ENCODE results near the gene UPK2. TPM values are rescaled to one million over a fixed set of nuclear protein-coding genes. Genes with fewer than 3 reads are reported as not detected.

Gene UPK2
- total and polyA plus RNA-seq, 2 donors (not counting 3 experiments of a cell fraction or from before 2014, with no cell fraction given) = 0.11 TPM; not detected in 1

DNA sequence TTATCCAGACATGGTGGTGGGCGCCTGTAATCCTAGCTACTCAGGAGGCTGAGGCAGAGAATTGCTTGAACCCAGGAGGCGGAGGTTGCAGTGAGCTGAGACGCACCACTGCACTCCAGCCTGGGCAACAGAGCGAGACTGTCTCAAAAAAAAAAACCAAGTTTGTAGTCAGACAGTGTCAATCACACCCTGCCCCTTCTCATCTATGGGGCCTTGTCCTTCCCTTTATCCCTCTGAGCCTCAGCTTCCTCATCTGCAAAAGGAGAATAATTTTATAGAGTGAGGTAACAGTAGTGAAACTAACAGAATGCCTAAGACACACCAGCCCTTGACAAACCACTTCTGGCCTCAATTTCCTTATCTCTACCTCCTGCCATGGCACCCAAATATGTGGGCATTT, 41.1 kb upstream of the UPK2 start:
- Histone ChIP-seq H3K79me2 (ENCODE audit: control insufficient read depth, insufficient read depth, low read length) (peaks cover 48% of the 10 kb centered on the region), H3K4me3 (replicated peaks in 1 of 3; ENCODE audit: insufficient read depth in 1 of 3, low read depth in 1 of 3, low read length in 3 of 3) (no peak overlapping the region), H3K36me3 (ENCODE audit: control insufficient read depth in 2 of 2, extremely low read depth in 1 of 2, insufficient read depth in 2 of 2, low read length in 2 of 2) (no peaks in the 10 kb centered on the region), H3K4me2 (ENCODE audit: insufficient read depth, low read length) (no peak overlapping the region), H3K9ac (replicated peaks; ENCODE audit: extremely low read depth, insufficient read depth, low read length) (no peak overlapping the region), H3K4me1 (ENCODE audit: control insufficient read depth, extremely low read depth, insufficient read depth, low read length) (peaks cover 73% of the 10 kb centered on the region), H3K9me3 (replicated peaks; ENCODE audit: control insufficient read depth, insufficient read depth, low read length) (no peaks in the 10 kb centered on the region), H3K27me3 (ENCODE audit: control insufficient read depth in 2 of 2, insufficient read depth in 2 of 2, low read length in 2 of 2) (no peaks in the 10 kb centered on the region), H4K20me1 (replicated peaks; ENCODE audit: control insufficient read depth, extremely low read depth, insufficient read depth, low read length) (no peaks in the 10 kb centered on the region), H3K27ac (ENCODE audit: insufficient read depth, low read depth, low read length) (no peak overlapping the region), H2AFZ (ENCODE audit: low read depth, low read length) (no peak overlapping the region), H3K9me1 (replicated peaks; ENCODE audit: control insufficient read depth, extremely low read depth, insufficient read depth, low read length) (no peaks in the 10 kb centered on the region)
- DNase-seq (ENCODE audit: low read depth, low spot score) (no peak), FAIRE-seq (no peak)
- ChIA-PET CTCF (interaction anchor here (10.0 kb wide), 1 partner anchor 12 kb away, joined by 330 read pairs; the partner anchor contains the start of gene BCL9L), POLR2A (no interaction called here)
- dilution Hi-C loops (cut with MboI; ENCODE audit: extremely low pct_ligation_motif_present, low sequenced_read_pairs) (no loop called here), intact Hi-C loops (cut with micrococcal nuclease) (loop anchor here (5.0 kb wide), 2 partner anchors 172 to 402 kb away; partner anchors contain the start of gene MCAM)
- TF ChIP-seq GATA2 (IDR thresholded peaks at IDR 0.05; ENCODE audit: insufficient read depth, insufficient read length, low read depth, low read length) = no peak
- no peak for TF ChIP-seq POLR2A (IDR thresholded peaks at IDR 0.05; ENCODE audit: low read depth, low read length)
- no peak for TF ChIP-seq EZH2 (IDR thresholded peaks at IDR 0.05; ENCODE audit: borderline replicate concordance, low read depth, low read length, severe bottlenecking)
- no peak for TF ChIP-seq POLR2AphosphoS5 (IDR thresholded peaks at IDR 0.05; ENCODE audit: insufficient read depth, low read depth, low read length)
- TF ChIP-seq, protein P1, sequence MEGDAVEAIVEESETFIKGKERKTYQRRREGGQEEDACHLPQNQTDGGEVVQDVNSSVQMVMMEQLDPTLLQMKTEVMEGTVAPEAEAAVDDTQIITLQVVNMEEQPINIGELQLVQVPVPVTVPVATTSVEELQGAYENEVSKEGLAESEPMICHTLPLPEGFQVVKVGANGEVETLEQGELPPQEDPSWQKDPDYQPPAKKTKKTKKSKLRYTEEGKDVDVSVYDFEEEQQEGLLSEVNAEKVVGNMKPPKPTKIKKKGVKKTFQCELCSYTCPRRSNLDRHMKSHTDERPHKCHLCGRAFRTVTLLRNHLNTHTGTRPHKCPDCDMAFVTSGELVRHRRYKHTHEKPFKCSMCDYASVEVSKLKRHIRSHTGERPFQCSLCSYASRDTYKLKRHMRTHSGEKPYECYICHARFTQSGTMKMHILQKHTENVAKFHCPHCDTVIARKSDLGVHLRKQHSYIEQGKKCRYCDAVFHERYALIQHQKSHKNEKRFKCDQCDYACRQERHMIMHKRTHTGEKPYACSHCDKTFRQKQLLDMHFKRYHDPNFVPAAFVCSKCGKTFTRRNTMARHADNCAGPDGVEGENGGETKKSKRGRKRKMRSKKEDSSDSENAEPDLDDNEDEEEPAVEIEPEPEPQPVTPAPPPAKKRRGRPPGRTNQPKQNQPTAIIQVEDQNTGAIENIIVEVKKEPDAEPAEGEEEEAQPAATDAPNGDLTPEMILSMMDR (IDR thresholded peaks at IDR 0.05; ENCODE audit: extremely low read depth in 1 of 2, insufficient read depth in 1 of 2, low read depth in 1 of 2, low read length in 2 of 2) = no peak
- no peak for TF ChIP-seq JUN (IDR thresholded peaks at IDR 0.05; ENCODE audit: borderline replicate concordance, insufficient read depth, insufficient read length, low read depth)
- TF ChIP-seq, protein P2, sequence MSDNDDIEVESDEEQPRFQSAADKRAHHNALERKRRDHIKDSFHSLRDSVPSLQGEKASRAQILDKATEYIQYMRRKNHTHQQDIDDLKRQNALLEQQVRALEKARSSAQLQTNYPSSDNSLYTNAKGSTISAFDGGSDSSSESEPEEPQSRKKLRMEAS (IDR thresholded peaks at IDR 0.05; ENCODE audit: insufficient read depth, insufficient read length) = no peak
- TF ChIP-seq MYC (IDR thresholded peaks at IDR 0.05; ENCODE audit: low read depth, low read length) = no peak
- no peak for TF ChIP-seq FOS (IDR thresholded peaks at IDR 0.05; ENCODE audit: borderline replicate concordance, insufficient read depth, low read length)
- no TSS peak for BruUV-seq (replicated peaks)
